Bronchial epithelial cell (primary cell): ENCODE results near the gene LMO2. TPM values are rescaled to one million over a fixed set of nuclear protein-coding genes. Genes with fewer than 3 reads are reported as not detected.

Experiments
- DNase-seq: peaks from one replicate; pipeline ENCODE4 v3.0.0-alpha.2; 2010; ENCODE audit warnings: low read depth
- FAIRE-seq: peaks from 2 replicates; lab custom pipeline; 2011; peaks lifted over from hg19 to GRCh38; lab: Jason Lieb, UNC
- H3K27me3 ChIP-seq: 2 replicates; pipeline ENCODE4 v1.5.1; 2011; ENCODE audit warnings: low read length; ENCODE audit not compliant: control insufficient read depth, insufficient read depth
- H3K36me3 ChIP-seq: 2 replicates; pipeline ENCODE4 v1.5.1; 2011; ENCODE audit warnings: low read length; ENCODE audit not compliant: control insufficient read depth, insufficient read depth
- H3K4me3 ChIP-seq: 2 replicates; pipeline ENCODE4 v1.5.1; 2011; ENCODE audit warnings: mild to moderate bottlenecking, low read depth, low read length, control low read depth
- total RNA-seq: library from RNA; depleted of rRNA; stranded (reverse); fragments of >200 nt; gene quantifications from 2 replicates; pipeline ENCODE4 v1.2.1, GENCODE V29; 2014
- TF ChIP-seq, protein P1 (sequence below): IDR thresholded peaks from 2 replicates; pipeline ENCODE4 v1.5.1; 2011; ENCODE audit warnings: mild to moderate bottlenecking, moderate library complexity, low read length, control low read depth, inconsistent platforms; ENCODE audit not compliant: insufficient read depth, severe bottlenecking

Gene LMO2
- total RNA-seq, 1 donor from 2014 or later: 1.1 TPM

DNA sequence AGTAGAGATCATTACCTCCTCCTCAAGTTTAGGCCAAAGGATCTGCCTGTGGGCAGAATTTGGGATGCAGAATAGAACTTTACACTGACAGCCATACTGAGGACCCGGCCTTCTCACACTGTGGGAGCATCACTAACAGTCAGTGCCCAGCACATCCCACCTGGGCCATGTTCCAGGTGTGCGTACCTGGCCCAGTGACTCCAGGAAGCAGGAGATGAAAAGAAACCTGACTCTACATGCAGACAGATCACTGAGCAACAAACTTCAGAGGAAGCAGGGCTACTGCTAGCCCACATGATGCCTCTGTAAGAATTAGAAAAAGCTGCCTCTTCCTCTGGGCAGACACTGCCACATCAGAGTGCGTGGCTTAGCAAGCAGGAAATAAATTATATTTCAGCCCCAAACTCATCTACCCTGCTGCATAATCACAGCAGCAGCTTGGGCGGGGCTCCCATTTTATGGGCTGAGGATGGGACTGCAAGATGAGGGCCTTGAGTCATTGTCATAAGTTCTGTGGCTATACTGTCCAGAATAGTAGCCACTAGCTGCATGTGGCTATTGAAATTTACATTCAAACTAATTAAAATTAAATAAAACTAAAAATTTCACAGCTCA is 6.0 kb upstream of the LMO2 start:
- H3K27me3 ChIP-seq: peaks cover 2% of the 10 kb centered on the region
- no peaks in the 10 kb centered on the region for H3K36me3 ChIP-seq
- TF ChIP-seq, protein P1, sequence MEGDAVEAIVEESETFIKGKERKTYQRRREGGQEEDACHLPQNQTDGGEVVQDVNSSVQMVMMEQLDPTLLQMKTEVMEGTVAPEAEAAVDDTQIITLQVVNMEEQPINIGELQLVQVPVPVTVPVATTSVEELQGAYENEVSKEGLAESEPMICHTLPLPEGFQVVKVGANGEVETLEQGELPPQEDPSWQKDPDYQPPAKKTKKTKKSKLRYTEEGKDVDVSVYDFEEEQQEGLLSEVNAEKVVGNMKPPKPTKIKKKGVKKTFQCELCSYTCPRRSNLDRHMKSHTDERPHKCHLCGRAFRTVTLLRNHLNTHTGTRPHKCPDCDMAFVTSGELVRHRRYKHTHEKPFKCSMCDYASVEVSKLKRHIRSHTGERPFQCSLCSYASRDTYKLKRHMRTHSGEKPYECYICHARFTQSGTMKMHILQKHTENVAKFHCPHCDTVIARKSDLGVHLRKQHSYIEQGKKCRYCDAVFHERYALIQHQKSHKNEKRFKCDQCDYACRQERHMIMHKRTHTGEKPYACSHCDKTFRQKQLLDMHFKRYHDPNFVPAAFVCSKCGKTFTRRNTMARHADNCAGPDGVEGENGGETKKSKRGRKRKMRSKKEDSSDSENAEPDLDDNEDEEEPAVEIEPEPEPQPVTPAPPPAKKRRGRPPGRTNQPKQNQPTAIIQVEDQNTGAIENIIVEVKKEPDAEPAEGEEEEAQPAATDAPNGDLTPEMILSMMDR: no peak
- no peak overlapping the region for H3K4me3 ChIP-seq
- FAIRE-seq: no peak
- DNase-seq: peak; percentile 61

DNA sequence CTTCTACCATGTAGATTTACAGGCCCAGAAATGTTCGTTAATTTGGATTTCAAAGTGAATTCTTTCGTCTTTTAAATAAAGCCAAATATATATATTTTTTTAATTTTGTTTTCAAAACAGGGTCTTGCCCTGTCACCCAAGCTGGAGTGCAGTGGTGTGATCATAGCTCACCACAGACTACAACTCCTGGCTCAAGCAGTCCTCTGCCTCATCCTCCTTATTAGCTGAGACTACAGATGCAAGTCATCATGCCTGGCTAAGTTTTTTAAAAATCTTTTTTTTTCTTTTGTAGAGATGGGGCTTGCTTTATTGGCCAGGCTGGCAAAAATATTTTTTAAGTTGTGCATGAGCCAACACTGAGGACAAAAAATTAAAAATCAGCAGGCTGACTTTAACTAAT is 5.0 kb upstream of the LMO2 start:
- TF ChIP-seq, protein P1: no peak
- no peaks in the 10 kb centered on the region for H3K36me3 ChIP-seq
- DNase-seq (no peak), FAIRE-seq (no peak)
- H3K27me3 ChIP-seq: peaks cover 2% of the 10 kb centered on the region
- no peak overlapping the region for H3K4me3 ChIP-seq

DNA sequence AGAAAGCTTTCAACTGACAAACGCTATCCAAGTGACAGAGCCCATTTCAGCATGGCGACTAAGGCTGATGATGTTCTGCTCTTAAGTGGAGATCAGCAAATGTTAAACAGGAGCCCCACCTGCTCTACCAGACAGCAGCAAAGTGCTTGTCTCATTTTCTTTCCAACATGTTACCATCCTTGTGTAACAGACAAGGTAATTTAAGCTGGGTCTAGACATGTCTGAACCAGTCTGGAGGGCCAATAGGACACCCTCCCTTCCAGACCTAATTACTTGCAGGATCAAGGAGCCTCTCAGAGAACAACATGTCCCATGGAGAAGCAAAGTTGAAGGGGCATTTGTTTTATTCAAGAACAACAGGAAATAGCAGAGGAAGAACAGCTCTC is 3.9 kb upstream of the LMO2 start:
- no peaks in the 10 kb centered on the region for H3K36me3 ChIP-seq
- DNase-seq: peak; percentile 87
- no peak overlapping the region for H3K4me3 ChIP-seq
- TF ChIP-seq, protein P1: no peak
- no peaks in the 10 kb centered on the region for H3K27me3 ChIP-seq
- FAIRE-seq: no peak

DNA sequence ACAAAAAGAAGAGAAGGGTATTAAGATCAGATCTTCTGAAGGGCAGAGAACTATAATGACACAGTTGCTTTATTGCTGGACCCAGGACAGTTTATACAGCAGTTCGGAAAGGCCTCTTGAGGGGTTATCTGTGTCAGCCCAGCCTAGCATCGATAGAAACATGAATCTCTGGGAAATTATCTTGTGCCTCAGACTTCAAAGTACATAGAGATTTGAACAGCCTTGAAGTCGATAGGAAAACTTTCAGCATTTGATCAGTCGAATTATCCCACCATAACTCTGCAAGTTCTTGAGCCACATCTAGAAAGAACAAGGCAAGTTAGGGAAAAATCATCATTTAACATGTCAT is 2.5 kb upstream of the LMO2 start:
- no peak for FAIRE-seq

DNA sequence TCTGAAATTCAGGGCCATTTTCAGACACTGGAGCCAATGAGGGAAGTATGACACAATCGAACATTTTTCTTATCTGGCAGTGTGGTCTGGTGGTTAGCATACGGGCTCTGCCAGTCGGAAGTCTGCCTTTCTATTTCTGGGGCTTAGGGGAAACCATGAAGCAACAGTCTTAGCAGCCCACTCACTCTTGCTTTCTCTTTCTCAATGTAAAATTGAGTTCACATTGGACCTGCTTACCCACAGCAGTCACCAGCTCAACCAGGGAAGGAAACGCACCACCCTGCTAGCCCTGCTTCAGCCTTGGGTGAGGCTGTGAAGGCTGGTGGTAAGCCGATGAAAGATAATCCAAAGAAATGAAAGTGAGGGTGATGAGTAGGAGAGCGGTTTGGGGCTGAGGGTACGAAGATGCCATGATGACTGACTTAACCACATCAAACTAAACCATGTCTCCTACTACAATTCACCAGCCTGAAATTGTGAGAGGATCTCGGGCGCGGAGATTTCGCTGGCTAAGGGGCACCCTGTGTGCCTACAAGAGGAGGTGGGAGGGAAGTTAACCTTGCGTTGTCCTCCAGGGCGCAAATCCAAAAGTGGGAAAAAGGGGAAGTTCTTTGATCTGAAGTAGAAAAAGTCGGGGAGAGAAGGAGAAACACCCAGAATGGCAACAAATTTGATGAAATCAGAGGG is 2.0 kb upstream of the LMO2 start:
- no peak overlapping the region for H3K4me3 ChIP-seq
- DNase-seq (no peak), FAIRE-seq (no peak)
- TF ChIP-seq, protein P1: no peak
- no peaks in the 10 kb centered on the region for H3K27me3 ChIP-seq
- no peaks in the 10 kb centered on the region for H3K36me3 ChIP-seq

More for the DNA sequence above, 2.5 kb upstream of the LMO2 start:
- Histone ChIP-seq H3K4me3 (no peak overlapping the region), H3K36me3 (no peaks in the 10 kb centered on the region), H3K27me3 (no peaks in the 10 kb centered on the region)
- TF ChIP-seq, protein P1: no peak
- DNase-seq: no peak
